Measurements from ENCODE around the gene KRT84. TPM values are rescaled to one million over a fixed set of nuclear protein-coding genes. Genes with fewer than 3 reads are reported as not detected.

KRT84 gene
- total RNA-seq, 1 donor from 2014 or later, result not detected

DNA sequence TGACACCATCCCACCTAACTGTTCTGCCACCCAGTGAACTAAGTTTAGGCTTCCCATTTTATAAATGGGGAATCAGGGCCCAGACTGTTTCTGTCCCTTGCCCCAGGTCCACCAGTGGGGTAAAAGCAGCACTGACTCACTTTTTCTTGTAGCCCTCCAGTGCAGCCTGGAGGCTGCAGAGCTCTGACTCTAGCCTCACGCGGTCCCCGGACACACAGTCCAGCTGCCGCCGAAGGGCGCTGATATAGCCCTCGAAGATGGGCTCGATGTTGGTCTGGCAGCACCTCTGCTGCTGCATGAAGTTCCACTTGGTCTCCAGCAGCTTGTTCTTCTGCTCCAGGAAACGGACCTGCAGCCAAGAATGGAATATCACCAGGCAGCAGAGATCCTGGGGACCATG is 18.1 kb upstream of the KRT84 start:
- Mint-ChIP-seq H3K27ac (ENCODE audit: unreplicated experiment) (no peak overlapping the region), H3K9me3 (ENCODE audit: unreplicated experiment) (no peaks in the 10 kb centered on the region), H3K27me3 (ENCODE audit: unreplicated experiment) (peaks cover 41% of the 10 kb centered on the region), H3K4me3 (ENCODE audit: unreplicated experiment) (no peak overlapping the region), H3K36me3 (ENCODE audit: unreplicated experiment) (no peaks in the 10 kb centered on the region), H3K4me1 (ENCODE audit: unreplicated experiment) (no peaks in the 10 kb centered on the region)
- DNase-seq (ENCODE audit: extremely low spot score, unreplicated experiment), result no peak
- TF ChIP-seq, protein P1, sequence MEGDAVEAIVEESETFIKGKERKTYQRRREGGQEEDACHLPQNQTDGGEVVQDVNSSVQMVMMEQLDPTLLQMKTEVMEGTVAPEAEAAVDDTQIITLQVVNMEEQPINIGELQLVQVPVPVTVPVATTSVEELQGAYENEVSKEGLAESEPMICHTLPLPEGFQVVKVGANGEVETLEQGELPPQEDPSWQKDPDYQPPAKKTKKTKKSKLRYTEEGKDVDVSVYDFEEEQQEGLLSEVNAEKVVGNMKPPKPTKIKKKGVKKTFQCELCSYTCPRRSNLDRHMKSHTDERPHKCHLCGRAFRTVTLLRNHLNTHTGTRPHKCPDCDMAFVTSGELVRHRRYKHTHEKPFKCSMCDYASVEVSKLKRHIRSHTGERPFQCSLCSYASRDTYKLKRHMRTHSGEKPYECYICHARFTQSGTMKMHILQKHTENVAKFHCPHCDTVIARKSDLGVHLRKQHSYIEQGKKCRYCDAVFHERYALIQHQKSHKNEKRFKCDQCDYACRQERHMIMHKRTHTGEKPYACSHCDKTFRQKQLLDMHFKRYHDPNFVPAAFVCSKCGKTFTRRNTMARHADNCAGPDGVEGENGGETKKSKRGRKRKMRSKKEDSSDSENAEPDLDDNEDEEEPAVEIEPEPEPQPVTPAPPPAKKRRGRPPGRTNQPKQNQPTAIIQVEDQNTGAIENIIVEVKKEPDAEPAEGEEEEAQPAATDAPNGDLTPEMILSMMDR (IDR thresholded peaks at IDR 0.05), result no peak

DNA sequence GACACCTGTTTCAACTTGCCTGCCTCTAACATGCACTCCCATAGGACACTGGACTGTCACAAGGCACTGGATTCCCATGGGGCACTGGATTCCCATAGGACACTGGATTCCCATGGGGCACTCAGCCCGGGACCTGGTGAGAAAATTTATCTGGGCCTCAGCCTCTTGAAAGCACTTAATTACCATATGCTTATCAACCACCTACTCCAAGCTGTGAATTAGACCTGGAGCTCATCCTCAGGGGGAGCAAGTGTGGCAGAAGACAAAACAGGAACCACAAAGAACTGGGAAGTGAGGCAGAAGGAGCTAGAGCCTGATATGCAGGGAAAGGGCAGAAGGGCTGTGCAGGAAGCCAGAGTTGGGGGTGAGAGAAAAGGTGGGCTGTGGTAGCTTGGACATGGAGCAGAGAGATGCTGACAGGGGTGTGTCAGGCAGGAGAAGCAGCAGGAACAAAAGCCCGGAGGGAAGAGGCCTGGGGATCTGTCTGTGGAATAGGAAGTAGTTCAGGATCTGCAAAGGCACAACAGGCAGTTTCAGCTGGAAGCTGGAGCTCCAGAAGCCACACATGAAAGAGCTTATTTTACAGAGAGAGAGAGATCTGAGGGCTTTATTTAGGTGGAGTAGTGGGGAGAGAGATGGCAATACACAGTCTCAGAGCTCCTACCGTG is 17.6 kb upstream of the KRT84 start:
- no peak overlapping the region for H3K27ac Mint-ChIP-seq (ENCODE audit: unreplicated experiment)
- no peaks in the 10 kb centered on the region for H3K36me3 Mint-ChIP-seq (ENCODE audit: unreplicated experiment)
- H3K9me3 Mint-ChIP-seq (ENCODE audit: unreplicated experiment), result no peaks in the 10 kb centered on the region
- H3K27me3 Mint-ChIP-seq (ENCODE audit: unreplicated experiment), result peaks cover 39% of the 10 kb centered on the region
- no peak for DNase-seq (ENCODE audit: extremely low spot score, unreplicated experiment)
- H3K4me1 Mint-ChIP-seq (ENCODE audit: unreplicated experiment), result no peaks in the 10 kb centered on the region
- TF ChIP-seq, protein P1 (IDR thresholded peaks at IDR 0.05), result no peak
- H3K4me3 Mint-ChIP-seq (ENCODE audit: unreplicated experiment), result no peak overlapping the region

DNA sequence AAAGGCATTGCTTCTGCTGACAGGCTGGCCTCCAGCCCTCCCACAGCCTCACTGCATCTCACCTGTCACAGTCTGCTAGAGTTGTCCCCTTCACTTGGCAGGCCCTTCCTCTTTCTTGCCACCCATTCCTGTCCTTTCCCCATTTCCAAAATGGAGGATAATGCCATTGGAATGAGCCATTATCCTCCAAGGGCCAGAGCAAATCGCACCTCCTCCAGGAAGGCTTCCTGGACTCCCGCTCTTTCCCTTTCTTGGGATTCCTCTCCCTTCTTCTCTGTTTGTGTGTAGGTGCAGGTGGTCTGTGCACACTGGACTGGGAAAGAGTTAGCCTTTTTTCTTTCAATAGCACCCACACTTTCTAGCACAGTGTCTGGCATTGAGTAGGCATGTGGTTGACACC is 16.9 kb upstream of the KRT84 start:
- DNase-seq (ENCODE audit: extremely low spot score, unreplicated experiment), result no peak
- H3K27me3 Mint-ChIP-seq (ENCODE audit: unreplicated experiment), result peaks cover 41% of the 10 kb centered on the region
- TF ChIP-seq, protein P1 (IDR thresholded peaks at IDR 0.05), result no peak
- H3K36me3 Mint-ChIP-seq (ENCODE audit: unreplicated experiment), result no peaks in the 10 kb centered on the region
- no peaks in the 10 kb centered on the region for H3K9me3 Mint-ChIP-seq (ENCODE audit: unreplicated experiment)
- H3K4me1 Mint-ChIP-seq (ENCODE audit: unreplicated experiment), result no peaks in the 10 kb centered on the region
- no peak overlapping the region for H3K27ac Mint-ChIP-seq (ENCODE audit: unreplicated experiment)
- H3K4me3 Mint-ChIP-seq (ENCODE audit: unreplicated experiment), result no peak overlapping the region

DNA sequence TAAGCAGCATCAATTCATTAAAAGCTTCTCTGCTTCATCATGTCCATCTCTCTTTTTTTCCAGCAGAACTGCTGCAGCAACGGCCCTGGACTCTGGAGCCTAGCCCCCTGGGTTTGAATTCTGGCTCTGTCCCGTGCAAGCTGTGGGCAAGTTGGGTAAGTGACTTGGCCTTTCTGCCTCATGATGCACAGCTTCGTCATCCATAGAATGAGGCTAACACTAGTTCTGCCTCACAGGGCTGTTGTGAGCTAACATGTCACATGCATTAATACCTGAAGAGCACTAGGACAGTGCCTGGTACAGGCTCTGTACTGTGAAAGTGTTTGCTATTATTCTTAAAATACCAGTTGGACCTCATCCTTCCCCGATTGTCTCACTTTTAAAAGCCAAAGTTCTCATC is 16.5 kb upstream of the KRT84 start:
- Mint-ChIP-seq H3K9me3 (ENCODE audit: unreplicated experiment) (no peaks in the 10 kb centered on the region), H3K4me1 (ENCODE audit: unreplicated experiment) (no peaks in the 10 kb centered on the region), H3K4me3 (ENCODE audit: unreplicated experiment) (no peak overlapping the region), H3K36me3 (ENCODE audit: unreplicated experiment) (no peaks in the 10 kb centered on the region), H3K27me3 (ENCODE audit: unreplicated experiment) (peaks cover 43% of the 10 kb centered on the region), H3K27ac (ENCODE audit: unreplicated experiment) (no peak overlapping the region)
- DNase-seq (ENCODE audit: extremely low spot score, unreplicated experiment), result no peak
- TF ChIP-seq, protein P1 (IDR thresholded peaks at IDR 0.05), result no peak

DNA sequence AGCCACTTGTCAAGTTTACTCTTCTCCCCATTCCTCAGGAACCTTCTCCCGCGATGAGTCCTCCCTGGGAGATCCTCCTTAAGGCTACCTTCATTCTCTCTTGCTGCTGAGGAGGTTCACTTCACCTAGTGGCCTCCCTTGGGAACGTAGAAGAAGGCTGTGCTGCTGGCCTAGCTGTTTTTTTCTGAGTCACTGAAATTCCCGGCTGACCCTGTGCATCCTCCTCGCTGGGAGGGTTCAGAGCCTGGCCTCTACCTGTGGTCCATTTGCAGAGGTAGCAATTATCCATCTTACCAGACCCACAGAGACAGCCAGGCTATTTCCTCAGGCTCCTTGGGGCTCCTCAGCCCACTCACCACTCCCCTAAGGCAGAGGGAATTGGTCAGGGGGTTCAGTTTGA is 16.1 kb upstream of the KRT84 start:
- no peaks in the 10 kb centered on the region for H3K36me3 Mint-ChIP-seq (ENCODE audit: unreplicated experiment)
- TF ChIP-seq, protein P1 (IDR thresholded peaks at IDR 0.05), result no peak
- H3K4me3 Mint-ChIP-seq (ENCODE audit: unreplicated experiment), result no peak overlapping the region
- no peak for DNase-seq (ENCODE audit: extremely low spot score, unreplicated experiment)
- H3K4me1 Mint-ChIP-seq (ENCODE audit: unreplicated experiment), result no peaks in the 10 kb centered on the region
- no peaks in the 10 kb centered on the region for H3K9me3 Mint-ChIP-seq (ENCODE audit: unreplicated experiment)
- peaks cover 46% of the 10 kb centered on the region for H3K27me3 Mint-ChIP-seq (ENCODE audit: unreplicated experiment)
- H3K27ac Mint-ChIP-seq (ENCODE audit: unreplicated experiment), result no peak overlapping the region
